HEK293T (cell line): ENCODE data around the gene INSM1.

ENCODE experiments used
- ARNT ChIP-seq: fragments of 450-650 bp; IDR thresholded peaks from 2 replicates; pipeline ENCODE4 v1.6.1; 2017; ENCODE audit warnings: mild to moderate bottlenecking
- BHLHE40 ChIP-seq: fragments of 450-650 bp; IDR thresholded peaks from 2 replicates; pipeline ENCODE4 v1.6.1; 2016; ENCODE audit warnings: mild to moderate bottlenecking, moderate library complexity, borderline replicate concordance
- ELF4 ChIP-seq: fragments of 450-650 bp; IDR thresholded peaks from 2 replicates; pipeline ENCODE4 v1.6.1; 2017; ENCODE audit warnings: antibody characterized with exemption
- FOXA1 ChIP-seq: fragments of 450-650 bp; IDR thresholded peaks from 2 replicates; pipeline ENCODE4 v1.6.1; 2016; ENCODE audit warnings: mild to moderate bottlenecking
- FOXK2 ChIP-seq: fragments of 450-650 bp; IDR thresholded peaks from 2 replicates; pipeline ENCODE4 v1.6.1; 2016; ENCODE audit warnings: mild to moderate bottlenecking
- HDGF ChIP-seq: fragments of 450-650 bp; IDR thresholded peaks from 2 replicates; pipeline ENCODE4 v1.6.1; 2017; ENCODE audit warnings: antibody characterized with exemption, borderline replicate concordance
- SP1 ChIP-seq: fragments of 450-650 bp; IDR thresholded peaks from 2 replicates; pipeline ENCODE4 v1.6.1; 2017
- TARDBP ChIP-seq: fragments of 450-650 bp; IDR thresholded peaks from 2 replicates; pipeline ENCODE4 v1.6.1; 2016
- ZNF384 ChIP-seq: fragments of 450-650 bp; IDR thresholded peaks from 2 replicates; pipeline ENCODE4 v1.6.1; 2016
- TF ChIP-seq, protein P1 (sequence below): fragments of 450-650 bp; IDR thresholded peaks from 2 replicates; pipeline ENCODE4 v1.6.1; 2016

- TF ChIP-seq TARDBP (no peak), FOXK2 (no peak), FOXA1 (no peak), ZNF384 (no peak), ARNT (no peak), SP1 (no peak), ELF4 (no peak), HDGF (no peak), BHLHE40 (no peak)
- TF ChIP-seq, protein P1, sequence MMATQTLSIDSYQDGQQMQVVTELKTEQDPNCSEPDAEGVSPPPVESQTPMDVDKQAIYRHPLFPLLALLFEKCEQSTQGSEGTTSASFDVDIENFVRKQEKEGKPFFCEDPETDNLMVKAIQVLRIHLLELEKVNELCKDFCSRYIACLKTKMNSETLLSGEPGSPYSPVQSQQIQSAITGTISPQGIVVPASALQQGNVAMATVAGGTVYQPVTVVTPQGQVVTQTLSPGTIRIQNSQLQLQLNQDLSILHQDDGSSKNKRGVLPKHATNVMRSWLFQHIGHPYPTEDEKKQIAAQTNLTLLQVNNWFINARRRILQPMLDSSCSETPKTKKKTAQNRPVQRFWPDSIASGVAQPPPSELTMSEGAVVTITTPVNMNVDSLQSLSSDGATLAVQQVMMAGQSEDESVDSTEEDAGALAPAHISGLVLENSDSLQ, result no peak
Measured at GRCh38 chr20:20333866-20334265, 34.0 kb upstream of the INSM1 start.
